HL-60 (cell line): Measurements from ENCODE around the gene ARL11.

ENCODE experiments used
- CTCF ChIP-seq: IDR thresholded peaks from one replicate; pipeline ENCODE4 v1.5.1; 2011; ENCODE audit warnings: low read length, control low read depth, inconsistent platforms; ENCODE audit not compliant: insufficient read depth
- GABPA ChIP-seq: IDR thresholded peaks from 2 replicates; pipeline ENCODE4 v1.6.1; 2012; ENCODE audit warnings: low read depth
- POLR2AphosphoS5 ChIP-seq: IDR thresholded peaks from 2 replicates; pipeline ENCODE4 v1.6.1; 2012; ENCODE audit warnings: low read depth
- REST ChIP-seq: IDR thresholded peaks from 2 replicates; pipeline ENCODE4 v1.6.1; 2012; ENCODE audit warnings: low read depth; ENCODE audit not compliant: insufficient replicate concordance
- SPI1 ChIP-seq: IDR thresholded peaks from 2 replicates; pipeline ENCODE4 v1.6.1; 2012; ENCODE audit warnings: low read depth, mild to moderate bottlenecking, borderline replicate concordance

GRCh38 chr13:49681842-49682435 is 53.6 kb downstream of the ARL11 start:
- TF ChIP-seq REST (no peak), CTCF (no peak), GABPA (no peak), POLR2AphosphoS5 (no peak), SPI1 (no peak)
